HG03064 (cell line): ENCODE results near the gene USP25.

Source experiments
- ATAC-seq: cut with Tn5 transposase; IDR thresholded peaks from one replicate; pipeline ENCODE4 v1.9.1; 2021; ENCODE audit warnings: low read depth; ENCODE audit not compliant: unreplicated experiment

Gene USP25

DNA sequence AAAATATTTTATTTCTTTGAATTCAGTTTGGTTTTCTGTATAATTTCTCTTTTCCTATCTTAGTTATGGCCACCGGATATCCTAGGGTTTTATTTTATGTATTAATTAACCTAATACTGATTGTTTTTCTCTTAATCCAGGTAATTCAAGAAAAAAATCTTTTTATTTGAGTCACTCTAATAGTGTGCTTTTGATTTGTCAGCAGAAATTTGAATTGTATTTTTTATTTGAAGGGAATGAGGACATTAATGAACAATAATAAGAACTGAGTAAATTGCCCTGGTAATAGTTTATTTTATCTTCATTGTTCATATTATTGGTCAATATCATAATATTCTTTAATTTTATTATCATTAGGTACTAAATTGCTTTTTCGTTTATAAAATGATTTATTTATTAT, 120.1 kb downstream of the USP25 start:
- no peak for ATAC-seq

DNA sequence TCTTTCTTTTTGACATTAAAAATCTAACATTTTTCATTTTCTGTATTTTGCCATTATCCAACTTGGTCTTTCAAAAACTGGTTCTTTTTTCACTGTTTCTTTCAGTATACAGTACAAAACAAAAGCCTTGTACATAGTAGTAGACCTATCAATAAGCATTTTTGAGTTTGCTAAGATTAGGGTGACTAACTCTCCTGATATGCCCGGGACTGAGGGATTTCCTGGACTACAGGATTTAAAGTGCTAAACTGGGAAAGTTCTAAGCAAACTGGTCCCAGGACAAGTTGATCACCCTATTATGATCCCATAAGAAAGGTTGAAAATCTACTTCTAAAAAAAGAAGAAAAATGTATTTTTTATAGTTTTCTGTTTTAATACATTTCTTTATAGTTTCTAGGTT, 120.9 kb downstream of the USP25 start:
- no peak for ATAC-seq

GRCh38 chr21:15852146-15852545, 122.4 kb downstream of the USP25 start:
- no peak for ATAC-seq

- no peak for ATAC-seq
Measured at GRCh38 chr21:15853126-15853525, 123.3 kb downstream of the USP25 start.

- ATAC-seq = no peak
Measured at GRCh38 chr21:15856813-15857212, 127.0 kb downstream of the USP25 start.

GRCh38 chr21:15857740-15858139, 128.0 kb downstream of the USP25 start:
- ATAC-seq = no peak

DNA sequence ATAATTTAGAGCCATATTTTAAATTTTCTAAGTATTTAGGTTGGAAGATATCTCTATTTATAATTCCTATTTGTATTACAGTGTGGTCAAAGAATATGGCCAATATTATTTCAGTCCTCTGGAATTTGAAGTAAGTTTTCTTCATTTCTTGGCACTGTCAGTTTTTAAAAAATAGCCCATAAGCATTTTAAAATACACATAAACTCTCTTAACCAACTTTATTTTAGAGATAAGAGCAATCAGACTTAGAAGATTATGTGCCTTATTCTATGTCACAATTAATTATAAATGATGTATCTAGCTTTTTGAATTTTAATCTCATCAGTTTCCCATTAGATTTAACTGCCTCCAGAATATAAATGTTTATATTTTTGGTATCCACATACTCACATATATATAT, 130.8 kb downstream of the USP25 start:
- no peak for ATAC-seq

DNA sequence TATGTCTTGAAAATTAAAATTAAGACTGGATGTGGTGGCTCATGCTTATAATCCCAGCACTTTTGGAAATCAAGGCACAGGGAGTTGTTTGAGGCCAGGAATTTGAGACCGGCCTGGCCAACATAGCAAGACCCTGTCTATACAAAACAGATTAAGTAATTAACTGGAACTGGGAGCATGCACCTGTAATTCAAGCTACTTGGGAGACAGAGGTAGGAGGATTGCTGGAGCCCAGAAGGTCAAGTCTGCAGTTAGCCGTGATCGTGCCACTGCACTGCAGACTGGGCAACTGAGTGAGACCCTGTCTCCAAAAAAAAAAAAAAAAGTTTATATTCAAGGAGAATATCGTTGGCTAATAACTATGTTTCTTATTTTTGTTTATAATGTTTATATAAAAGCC, 139.2 kb downstream of the USP25 start:
- ATAC-seq = no peak

GRCh38 chr21:15870819-15871218, 141.0 kb downstream of the USP25 start:
- no peak for ATAC-seq

- ATAC-seq = no peak
Measured at GRCh38 chr21:15872236-15872635, 142.5 kb downstream of the USP25 start.

- ATAC-seq = no peak
Measured at GRCh38 chr21:15874615-15875014, 144.8 kb downstream of the USP25 start.

- no peak for ATAC-seq
Measured at GRCh38 chr21:15875286-15875685, 145.5 kb downstream of the USP25 start.

GRCh38 chr21:15893902-15894301, 164.1 kb downstream of the USP25 start:
- ATAC-seq = no peak

DNA sequence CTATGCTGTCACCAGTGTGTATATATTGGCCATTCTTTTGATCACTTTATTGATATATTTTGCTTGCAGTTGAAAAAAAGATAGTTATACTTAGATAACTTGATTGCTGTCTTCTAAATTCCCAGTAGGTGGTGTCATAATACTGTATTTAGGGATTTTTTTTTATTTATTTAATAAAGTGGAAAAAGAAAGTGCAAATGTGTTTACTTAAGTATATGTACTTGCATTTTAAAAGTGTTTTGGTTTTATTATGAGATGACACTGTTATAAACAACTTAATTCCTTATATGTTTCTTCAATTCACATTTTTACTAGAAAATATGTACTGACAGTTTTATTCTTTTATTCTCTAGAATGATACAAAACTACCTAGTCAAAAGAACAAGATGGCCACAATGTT, 164.8 kb downstream of the USP25 start:
- no peak for ATAC-seq

- ATAC-seq = no peak
Measured at GRCh38 chr21:15895142-15896106, 165.6 kb downstream of the USP25 start.

GRCh38 chr21:15896501-15896900, 166.7 kb downstream of the USP25 start:
- no peak for ATAC-seq

- no peak for ATAC-seq
Measured at GRCh38 chr21:15904389-15904788, 174.6 kb downstream of the USP25 start.

DNA sequence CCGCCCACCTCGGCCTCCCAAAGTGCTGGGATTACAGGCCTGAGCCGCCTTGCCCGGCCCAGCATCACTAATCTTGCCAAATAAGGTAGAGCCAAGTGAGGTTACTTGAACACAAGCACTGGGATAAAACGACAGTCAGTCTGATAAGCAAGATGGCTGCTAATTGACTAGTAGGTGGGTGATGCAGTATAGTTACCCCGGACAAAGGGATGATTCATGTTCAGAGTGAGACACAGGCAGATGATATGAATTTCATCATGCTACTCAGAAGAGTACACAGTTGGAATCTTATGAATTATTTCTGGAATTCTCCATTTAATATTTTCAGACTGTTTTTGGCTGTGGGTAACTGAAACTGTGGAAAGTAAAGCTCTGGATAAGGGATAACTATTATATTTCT, 178.4 kb downstream of the USP25 start:
- ATAC-seq = no peak

- ATAC-seq = no peak
Measured at GRCh38 chr21:15928196-15928595, 198.4 kb downstream of the USP25 start.

GRCh38 chr21:15928686-15929425, 199.1 kb downstream of the USP25 start:
- ATAC-seq = no peak

DNA sequence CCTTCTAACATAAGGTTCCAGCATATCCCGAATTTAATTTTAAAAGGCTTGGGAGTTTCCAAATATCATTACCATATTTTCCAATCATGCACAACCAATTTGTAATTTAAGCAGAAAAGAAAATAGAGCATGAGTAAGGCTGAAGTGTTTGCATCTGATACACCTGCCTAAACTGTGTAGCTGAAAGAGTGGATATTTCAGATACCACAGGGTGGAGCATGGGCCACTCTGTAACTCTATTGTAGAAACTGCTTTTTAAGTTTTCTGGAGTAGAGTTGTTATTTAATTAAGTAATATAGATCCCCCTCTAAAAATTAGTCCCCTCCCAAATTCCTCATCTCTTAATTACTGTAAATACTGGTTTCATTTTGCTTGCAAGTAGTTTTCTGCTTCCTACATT, 199.8 kb downstream of the USP25 start:
- ATAC-seq = no peak
